Testis (tissue), 2 donors: Measurements from ENCODE around the gene HTR1A.

Experiments
- CTCF ChIP-seq, 3 experiments: fragments of 450-650 bp in 2 of 3; fragments of 200-600 bp in 1 of 3; sonication (generic) in 1 of 3; IDR thresholded peaks; one replicate each; pipeline ENCODE4 v1.5.1; 2016 to 2019; ENCODE audit warnings: antibody characterized with exemption in 3 of 3, mild to moderate bottlenecking in 2 of 3, moderate library complexity in 1 of 3
- POLR2A ChIP-seq: fragments of 450-650 bp; IDR thresholded peaks from one replicate; pipeline ENCODE4 v1.6.1; 2017; ENCODE audit warnings: antibody characterized with exemption, mild to moderate bottlenecking, moderate library complexity

GRCh38 chr5:63916786-63917185 lies 45.5 kb downstream of the HTR1A start:
- TF ChIP-seq CTCF (IDR thresholded peaks at IDR 0.05), result no peak
- TF ChIP-seq POLR2A, result no peak
